Lower leg skin (tissue), 4 donors: ENCODE data around the gene GPR89A. TPM values are rescaled to one million over a fixed set of nuclear protein-coding genes. Genes with fewer than 3 reads are reported as not detected.
"Not testable (repeated sequence)": the region's sequence is repeated elsewhere in the genome, so short reads cannot be mapped to it uniquely, and the experiment has no call there.

Experiments
- DNase-seq, 2 donors: peaks; one replicate each; pipeline ENCODE4 v3.0.0-alpha.2; 2019; ENCODE audit warnings: low spot score in 2 of 2
- H3K4me3 ChIP-seq: fragments of 200-600 bp; sonication (generic); 2 replicates; pipeline ENCODE4 v1.5.1; 2017; ENCODE audit warnings: mild to moderate bottlenecking, low read depth; ENCODE audit not compliant: poor library complexity, severe bottlenecking
- POLR2A ChIP-seq, 2 donors: fragments of 450-650 bp; IDR thresholded peaks; one replicate each; pipeline ENCODE4 v1.6.1; 2016 to 2017; ENCODE audit warnings: antibody characterized with exemption in 2 of 2, mild to moderate bottlenecking in 1 of 2, moderate library complexity in 1 of 2
- WGBS, 2 donors: methylation state at CpG; one replicate each; pipeline ENCODE4 v1.1.5; 2018; 5-methylcytosine and 5-hydroxymethylcytosine counted together
- intact Hi-C: fragments of 100-400 bp; cut with DNase I; formaldehyde crosslinking; loops from one replicate; pipeline ENCODE4 v1.15.0; 2023; ENCODE audit warnings: low total_unique reads
- total RNA-seq, 4 donors: library from RNA; depleted of rRNA; stranded (reverse); fragments of >200 nt; gene quantifications; one replicate each; pipeline ENCODE4 v1.1.0, GENCODE V29; 2016
- TF ChIP-seq, protein P1 (sequence below), 3 donors: fragments of 450-650 bp; IDR thresholded peaks; one replicate each; pipeline ENCODE4 v1.5.1; 2016; ENCODE audit warnings: antibody characterized with exemption in 3 of 3, mild to moderate bottlenecking in 3 of 3, moderate library complexity in 2 of 3

The GPR89A gene
- total RNA-seq: 10 to 100 TPM in 3 of 4 donors, 1 to 10 TPM in 1; 9.9 to 19.2 (median 17.4) TPM

DNA sequence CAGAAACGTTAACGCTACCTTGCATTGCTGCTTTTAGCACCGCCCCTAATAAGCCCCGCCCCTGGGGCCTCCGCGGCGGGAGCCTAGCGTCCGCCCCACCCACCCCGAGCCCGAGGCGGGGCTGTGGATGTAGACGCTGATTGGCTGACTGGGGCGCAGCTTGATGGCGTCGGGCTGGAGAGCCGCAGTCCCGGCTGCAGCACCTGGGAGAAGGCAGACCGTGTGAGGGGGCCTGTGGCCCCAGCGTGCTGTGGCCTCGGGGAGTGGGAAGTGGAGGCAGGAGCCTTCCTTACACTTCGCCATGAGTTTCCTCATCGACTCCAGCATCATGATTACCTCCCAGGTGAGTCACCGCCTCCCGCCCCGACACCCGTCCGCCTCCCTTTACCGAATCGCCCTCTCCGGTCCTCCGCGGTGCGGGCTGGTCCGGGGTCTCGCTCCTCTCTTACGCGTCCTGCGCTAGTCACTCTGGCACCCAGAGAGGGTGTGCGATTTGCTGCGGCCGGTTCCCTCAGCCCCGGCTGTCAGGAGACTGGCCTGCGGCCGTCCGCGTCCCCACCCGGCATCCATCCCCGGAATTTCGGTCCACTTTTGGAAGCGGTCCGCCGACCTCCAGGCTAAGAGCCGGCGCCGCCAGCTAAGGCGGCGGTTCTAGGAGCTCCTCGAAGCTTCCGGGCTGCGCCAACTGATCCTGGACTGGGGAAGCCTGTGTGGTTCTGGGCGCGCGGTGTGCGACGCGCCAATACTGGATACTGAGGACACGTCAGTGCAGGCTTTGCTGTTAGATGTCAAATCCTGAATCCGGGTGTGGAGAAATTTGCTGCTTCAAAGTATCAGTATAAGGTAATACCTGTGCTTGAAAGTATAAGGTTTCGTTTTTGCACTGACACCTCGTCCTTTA lies at the start of gene GPR89A:
TSS of gene GPR89A (plus strand) at position 156 of the 901 bp plus-strand sequence. CDS start at position 302, 146 bp downstream.
- peak within 1 kb of the TSS; percentile 85 for H3K4me3 ChIP-seq
- peak in 1 of 2 donors; percentile 7 for TF ChIP-seq POLR2A (IDR thresholded peaks at IDR 0.05)
- WGBS, 2 donors: 0 to 1% methylated on average over 20 to 27 of the region's 71 CpGs
- intact Hi-C loops: not testable (repeated sequence)
- DNase-seq: peak; percentile 94 to 98

DNA sequence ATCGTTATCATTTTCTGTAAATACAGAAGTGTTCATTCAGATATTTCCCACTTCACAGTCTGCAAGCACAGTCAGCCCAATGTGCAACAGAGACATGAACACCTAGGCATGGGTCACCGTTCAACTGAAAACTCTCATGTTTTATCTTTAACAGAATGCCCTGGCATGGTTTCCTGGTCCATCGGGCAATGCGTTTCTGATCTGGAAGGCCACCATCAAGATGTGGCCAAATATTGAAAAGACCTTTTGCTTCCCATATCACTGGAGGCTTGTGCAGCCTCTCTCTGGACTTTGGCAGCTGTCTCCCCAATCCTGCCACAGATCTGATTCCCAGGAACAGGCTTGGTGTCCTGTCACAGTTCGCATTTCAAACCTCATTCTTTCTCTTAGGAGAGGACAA lies 21.0 kb upstream of the GPR89A start:
- intact Hi-C loops, H3K4me3 ChIP-seq, DNase-seq: not testable (repeated sequence)
- WGBS, 2 donors: 94 to 97% methylated on average over 5 of the region's 5 CpGs

DNA sequence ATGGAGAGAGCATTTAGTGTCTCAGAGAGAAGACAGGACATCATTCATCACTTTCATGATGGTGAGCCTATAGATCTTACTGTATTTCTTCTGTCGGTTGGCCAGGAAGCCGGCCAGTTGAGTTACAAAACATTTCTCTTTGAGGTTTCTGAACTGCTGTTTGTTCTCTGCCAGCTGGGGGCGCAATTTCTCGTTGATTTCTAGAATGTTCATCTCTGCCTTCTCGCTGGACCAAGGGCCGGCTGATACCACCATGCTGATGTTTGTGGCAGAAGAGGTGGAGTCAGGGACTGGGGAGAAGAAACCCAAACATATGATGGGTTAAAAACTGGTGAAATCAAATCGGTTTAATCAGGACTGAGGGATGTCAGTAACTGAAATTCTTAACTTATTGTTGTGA lies 17.0 kb upstream of the GPR89A start:
- intact Hi-C loops, DNase-seq, H3K4me3 ChIP-seq: not testable (repeated sequence)
- WGBS, 2 donors: 6 to 16% methylated on average over 7 of the region's 7 CpGs

DNA sequence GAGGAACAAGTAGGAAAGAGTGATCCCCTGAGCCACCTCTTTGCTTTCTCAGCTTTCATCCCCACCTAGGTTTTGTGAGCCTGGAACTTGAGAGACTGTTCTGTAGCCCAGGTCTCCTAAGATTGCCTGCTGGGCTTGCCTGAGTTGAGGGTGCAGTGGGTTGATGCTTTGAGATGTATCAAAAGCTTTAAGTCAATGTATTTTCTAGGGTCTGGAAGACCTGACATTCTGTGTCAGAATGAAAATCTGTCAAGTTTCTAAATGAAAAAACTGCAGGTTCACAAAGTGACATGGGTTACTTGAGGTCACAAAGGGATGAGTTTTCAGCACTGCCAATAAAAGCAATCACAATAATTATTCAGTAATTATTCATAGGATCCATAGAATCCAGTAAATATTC lies 15.4 kb upstream of the GPR89A start:
- intact Hi-C loops: not testable (repeated sequence)

DNA sequence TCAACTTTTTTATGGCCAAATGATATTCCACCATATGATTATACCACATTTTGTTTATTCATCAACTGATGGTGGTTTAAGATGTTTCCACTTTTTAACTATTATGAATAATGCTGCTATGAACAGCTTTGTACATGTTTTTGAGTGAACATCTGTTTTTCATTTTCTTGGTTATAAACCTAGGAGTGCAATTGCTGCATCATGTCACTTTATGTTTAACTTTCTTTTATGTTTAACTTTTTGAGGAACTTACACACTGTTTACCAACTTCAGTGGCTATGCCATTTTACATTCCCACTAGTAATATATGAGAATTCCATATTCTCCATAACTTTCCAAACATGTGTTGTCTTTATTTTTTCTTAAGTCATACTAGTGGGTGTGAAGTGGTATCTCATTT lies 12.4 kb upstream of the GPR89A start:
- intact Hi-C loops, H3K4me3 ChIP-seq, DNase-seq: not testable (repeated sequence)

More for the DNA sequence above, 15.4 kb upstream of the GPR89A start:
- H3K4me3 ChIP-seq, DNase-seq: not testable (repeated sequence)

DNA sequence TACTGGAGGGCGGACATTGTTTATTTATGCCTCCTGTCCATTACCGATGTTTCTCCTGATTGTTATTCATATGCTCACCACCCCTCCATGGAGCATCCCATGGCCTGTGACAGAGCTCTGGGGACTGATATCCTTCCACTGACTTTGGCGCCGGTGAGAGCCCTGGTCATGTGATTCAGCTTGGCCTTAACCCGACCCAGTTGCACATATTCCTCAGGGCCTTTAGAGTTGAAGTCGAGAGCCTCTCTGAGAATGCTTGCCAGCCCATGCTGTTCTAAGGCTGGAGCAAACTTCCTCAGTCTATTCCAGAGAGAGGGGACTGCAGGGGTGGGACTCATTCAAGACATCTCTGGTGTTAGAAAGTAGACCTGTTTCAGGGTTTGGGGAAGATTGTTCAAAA lies 11.6 kb upstream of the GPR89A start:
- 76 to 83% methylated on average over 6 of the region's 6 CpGs for WGBS, 2 donors
- intact Hi-C loops, H3K4me3 ChIP-seq, DNase-seq: not testable (repeated sequence)

DNA sequence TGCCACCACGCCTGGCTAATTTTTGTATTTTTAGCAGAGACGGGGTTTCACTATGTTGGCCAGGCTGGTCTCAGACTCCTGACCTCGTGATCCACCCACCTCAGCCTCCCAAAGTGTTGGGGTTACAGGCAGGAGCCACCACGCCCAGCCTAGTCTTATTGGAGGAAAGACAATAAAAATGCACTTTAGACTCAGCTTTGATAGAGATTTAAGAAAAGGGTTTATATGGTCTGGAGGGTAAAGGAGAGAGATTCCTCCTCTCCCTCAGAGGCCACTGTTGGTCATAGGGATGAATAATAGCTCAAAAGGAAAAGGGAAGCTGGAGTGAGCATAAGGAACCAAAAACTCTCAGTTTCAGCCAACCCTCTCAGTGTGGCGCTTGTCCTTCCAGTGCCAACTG lies 8.4 kb upstream of the GPR89A start:
- H3K4me3 ChIP-seq, intact Hi-C loops, DNase-seq: not testable (repeated sequence)
- 81 to 83% methylated on average over 5 of the region's 5 CpGs for WGBS, 2 donors

DNA sequence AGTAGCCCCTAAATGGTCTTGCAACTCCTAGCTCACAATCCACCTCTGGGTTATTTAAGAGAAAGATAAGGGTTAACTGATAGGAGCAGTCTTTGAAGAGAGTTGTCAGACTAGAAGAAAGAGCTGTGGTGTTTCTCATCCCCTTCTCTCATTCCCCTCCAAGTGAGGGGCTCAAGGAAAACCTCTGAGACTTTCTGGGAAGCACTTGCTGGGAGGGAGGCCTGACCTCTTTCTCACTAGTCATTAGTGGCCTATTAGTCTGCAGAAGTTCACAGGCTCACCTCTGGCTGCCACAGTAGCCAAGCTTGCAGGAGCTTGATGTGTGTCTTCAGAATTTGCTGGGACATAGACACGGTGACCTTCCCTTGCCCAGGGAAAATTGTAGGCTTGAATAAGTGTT lies 6.2 kb upstream of the GPR89A start:
- H3K4me3 ChIP-seq: no peak overlapping the region
- no peak for DNase-seq
- WGBS, 2 donors: 63 to 68% methylated on average over 1 of the region's 1 CpG
- intact Hi-C loops: no loop called here
- TF ChIP-seq, protein P1, sequence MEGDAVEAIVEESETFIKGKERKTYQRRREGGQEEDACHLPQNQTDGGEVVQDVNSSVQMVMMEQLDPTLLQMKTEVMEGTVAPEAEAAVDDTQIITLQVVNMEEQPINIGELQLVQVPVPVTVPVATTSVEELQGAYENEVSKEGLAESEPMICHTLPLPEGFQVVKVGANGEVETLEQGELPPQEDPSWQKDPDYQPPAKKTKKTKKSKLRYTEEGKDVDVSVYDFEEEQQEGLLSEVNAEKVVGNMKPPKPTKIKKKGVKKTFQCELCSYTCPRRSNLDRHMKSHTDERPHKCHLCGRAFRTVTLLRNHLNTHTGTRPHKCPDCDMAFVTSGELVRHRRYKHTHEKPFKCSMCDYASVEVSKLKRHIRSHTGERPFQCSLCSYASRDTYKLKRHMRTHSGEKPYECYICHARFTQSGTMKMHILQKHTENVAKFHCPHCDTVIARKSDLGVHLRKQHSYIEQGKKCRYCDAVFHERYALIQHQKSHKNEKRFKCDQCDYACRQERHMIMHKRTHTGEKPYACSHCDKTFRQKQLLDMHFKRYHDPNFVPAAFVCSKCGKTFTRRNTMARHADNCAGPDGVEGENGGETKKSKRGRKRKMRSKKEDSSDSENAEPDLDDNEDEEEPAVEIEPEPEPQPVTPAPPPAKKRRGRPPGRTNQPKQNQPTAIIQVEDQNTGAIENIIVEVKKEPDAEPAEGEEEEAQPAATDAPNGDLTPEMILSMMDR (IDR thresholded peaks at IDR 0.05): no peak

DNA sequence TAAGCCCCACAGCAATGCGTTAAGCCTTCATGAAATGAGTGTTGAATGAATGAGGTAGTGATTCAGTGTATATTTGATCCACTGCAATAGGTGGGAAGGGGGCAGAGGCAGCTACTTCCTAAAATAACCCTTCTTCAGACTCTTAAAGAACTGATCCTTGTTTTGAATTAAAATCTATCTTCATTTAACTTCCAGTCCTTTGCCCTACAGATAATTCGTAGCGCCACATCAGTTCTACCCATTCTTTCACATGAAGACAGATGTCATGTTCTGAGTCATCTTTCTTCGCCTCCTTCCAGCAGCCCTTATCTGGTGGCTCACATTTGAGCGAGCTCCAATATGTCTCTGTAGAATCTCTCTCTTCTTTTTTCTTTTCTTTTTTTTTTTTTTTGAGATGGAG lies 948 bp upstream of the GPR89A start:
- intact Hi-C loops: not testable (repeated sequence)

DNA sequence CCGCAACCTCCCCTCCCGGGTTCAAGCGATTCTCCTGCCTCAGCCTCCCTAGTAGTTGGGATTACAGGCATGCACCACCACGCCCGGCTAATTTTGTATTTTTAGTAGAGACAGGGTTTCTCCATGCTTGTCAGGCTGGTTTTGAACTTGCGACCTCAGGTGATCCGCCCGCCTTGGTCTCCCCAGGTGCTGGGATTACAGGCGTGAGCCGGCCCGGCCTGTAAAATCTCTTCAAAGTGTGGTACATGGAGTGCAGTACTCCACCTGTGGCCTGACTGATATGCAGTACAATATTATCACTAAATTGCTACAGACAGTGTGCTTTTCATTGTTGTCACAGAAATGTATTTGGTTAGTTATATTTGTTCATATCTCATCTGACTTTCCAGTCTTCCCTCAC lies 499 bp upstream of the GPR89A start:
- 94 to 95% methylated on average over 4 to 6 of the region's 11 CpGs for WGBS, 2 donors

More for the DNA sequence above, 948 bp upstream of the GPR89A start:
- WGBS, 2 donors: 93% methylated on average over 4 to 5 of the region's 5 CpGs
- H3K4me3 ChIP-seq, DNase-seq: not testable (repeated sequence)

DNA sequence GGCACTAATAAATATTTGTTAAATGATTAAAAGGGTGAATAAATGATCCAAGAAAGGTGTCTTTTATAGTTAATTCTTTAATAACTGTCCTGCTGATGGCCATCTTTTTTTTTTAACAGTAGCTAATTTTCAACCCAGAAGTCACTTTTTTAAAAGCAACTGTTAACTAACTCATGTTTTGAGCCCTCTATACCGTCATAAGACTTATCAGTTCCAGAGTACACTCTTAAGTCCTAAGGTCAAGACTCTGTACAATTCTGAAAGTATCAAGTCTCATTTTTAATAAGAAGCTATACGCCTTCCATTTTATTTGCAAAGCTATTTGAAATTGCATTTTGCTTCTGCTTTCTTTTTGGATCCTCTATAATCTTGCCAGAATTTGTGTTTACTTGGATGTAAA lies 3.0 kb downstream of the GPR89A start:
- 90% methylated on average over 2 of the region's 2 CpGs for WGBS, 2 donors
- H3K4me3 ChIP-seq, intact Hi-C loops, DNase-seq: not testable (repeated sequence)

More for the DNA sequence above, 499 bp upstream of the GPR89A start:
- H3K4me3 ChIP-seq, DNase-seq, intact Hi-C loops: not testable (repeated sequence)

DNA sequence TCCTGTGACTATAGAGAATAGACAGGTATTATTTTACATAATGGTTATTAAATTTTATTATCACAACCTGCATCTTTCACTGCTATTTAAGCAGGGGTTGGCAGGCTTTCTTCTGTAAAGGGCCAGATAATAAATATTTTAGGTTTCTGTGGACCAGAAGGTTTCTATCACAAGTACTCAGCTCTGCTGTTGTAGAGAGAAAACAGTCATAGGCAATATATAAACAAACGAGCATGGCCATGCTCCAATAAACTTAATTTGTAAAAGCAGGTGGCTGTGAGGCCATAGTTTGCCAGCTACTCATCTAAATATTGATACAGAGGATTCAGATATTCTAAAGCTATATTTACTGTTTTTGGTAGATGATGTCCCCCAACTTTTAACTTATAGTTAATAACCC lies 12.3 kb downstream of the GPR89A start:
- DNase-seq, H3K4me3 ChIP-seq, intact Hi-C loops: not testable (repeated sequence)
- WGBS, 2 donors: 63 to 68% methylated on average over 1 of the region's 1 CpG

DNA sequence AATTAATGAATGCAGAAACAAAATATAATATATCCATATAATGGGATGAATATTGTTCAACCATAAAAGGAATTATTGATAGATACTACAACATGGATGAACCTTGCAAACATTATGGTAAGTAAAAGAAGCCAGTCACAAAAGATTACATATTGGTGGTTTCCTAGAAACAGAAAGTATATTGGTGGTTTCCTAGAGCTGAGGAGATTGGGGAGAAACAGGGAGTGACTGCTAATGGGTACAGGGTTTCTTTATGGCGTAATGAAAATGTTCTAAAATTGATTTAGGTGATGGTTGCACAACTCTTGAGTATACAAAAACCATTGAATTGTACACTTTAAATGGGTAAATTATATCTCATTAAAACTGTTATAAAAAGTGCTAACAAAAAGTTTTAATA lies 14.4 kb downstream of the GPR89A start:
- intact Hi-C loops, DNase-seq, H3K4me3 ChIP-seq: not testable (repeated sequence)
- WGBS, 2 donors: no CpG with 5 or more reads among the region's 1 CpG

DNA sequence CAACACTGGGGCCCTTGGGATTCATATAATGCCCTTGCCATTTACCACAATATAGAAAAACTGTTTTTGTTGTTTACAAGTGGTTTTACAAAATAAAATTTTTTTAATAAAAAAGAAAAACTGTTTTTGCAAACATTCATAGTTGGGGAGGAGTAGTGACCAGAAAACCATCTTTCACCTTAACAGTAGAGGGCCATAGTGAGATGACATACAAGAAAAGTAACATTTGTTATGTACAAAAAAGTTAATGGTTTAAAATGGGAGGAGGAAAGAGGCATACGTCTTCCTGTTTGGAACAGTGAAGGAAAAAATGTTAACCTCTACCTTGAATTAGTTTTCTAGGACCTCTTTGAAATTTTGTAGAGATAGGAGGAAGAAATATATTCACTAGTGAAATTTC lies 28.4 kb downstream of the GPR89A start:
- intact Hi-C loops: not testable (repeated sequence)

More for the DNA sequence above, 28.4 kb downstream of the GPR89A start:
- 50 to 67% methylated on average over 1 of the region's 1 CpG for WGBS, 2 donors
- DNase-seq, H3K4me3 ChIP-seq: not testable (repeated sequence)
